HAP-1 (cell line): ENCODE measurements around the gene KCNIP1.

Experiments
- DNase-seq, 2 experiments: peaks; one replicate each; pipeline ENCODE4 v3.0.0-alpha.2; 2016 to 2020; ENCODE audit warnings: low spot score in 2 of 2
- H3K27me3 ChIP-seq: fragments of 250-450 bp; sonication (Bioruptor Pico); 2 replicates; pipeline ENCODE4 v1.5.1; 2020; ENCODE audit warnings: low read depth, mild to moderate bottlenecking, moderate library complexity
- H3K36me3 ChIP-seq: fragments of 250-450 bp; sonication (Bioruptor Pico); replicated peaks from 2 replicates; pipeline ENCODE4 v1.5.1; 2020; ENCODE audit warnings: mild to moderate bottlenecking
- H3K4me1 ChIP-seq: fragments of 250-450 bp; sonication (Bioruptor Pico); 2 replicates; pipeline ENCODE4 v1.5.1; 2020; ENCODE audit warnings: mild to moderate bottlenecking
- H3K4me3 ChIP-seq: fragments of 250-450 bp; sonication (Bioruptor Pico); 2 replicates; pipeline ENCODE4 v1.5.1; 2020; ENCODE audit warnings: mild to moderate bottlenecking, moderate library complexity
- H3K9me3 ChIP-seq: fragments of 250-450 bp; sonication (Bioruptor Pico); 2 replicates; pipeline ENCODE4 v1.5.1; 2020; ENCODE audit warnings: mild to moderate bottlenecking, moderate library complexity
- in situ Hi-C: fragments of 300-500 bp; cut with MboI; formaldehyde crosslinking; loops from 3 replicates; pipeline ENCODE4 v1.14.3; 2020; ENCODE audit warnings: low sequenced_read_pairs, inconsistent platforms, mixed read lengths

The KCNIP1 gene

GRCh38 chr5:170559296-170559695, 55.5 kb downstream of the KCNIP1 start:
- Histone ChIP-seq H3K4me3 (no peak overlapping the region), H3K27me3 (no peaks in the 10 kb centered on the region)

GRCh38 chr5:170560938-170561337, 57.1 kb downstream of the KCNIP1 start:
- Histone ChIP-seq H3K27me3 (no peaks in the 10 kb centered on the region; the same call in 1 of the 2 replicates), H3K4me3 (no peak overlapping the region), H3K36me3 (no peaks in the 10 kb centered on the region), H3K4me1 (no peaks in the 10 kb centered on the region), H3K9me3 (no peaks in the 10 kb centered on the region)
- in situ Hi-C loops, result no loop called here
- DNase-seq, result no peak

More at GRCh38 chr5:170559296-170559695, 55.5 kb downstream of the KCNIP1 start:
- no peak for DNase-seq
- Histone ChIP-seq H3K36me3 (no peaks in the 10 kb centered on the region), H3K9me3 (no peaks in the 10 kb centered on the region), H3K4me1 (no peaks in the 10 kb centered on the region)
- in situ Hi-C loops, result no loop called here

- DNase-seq, result no peak
- Histone ChIP-seq H3K9me3 (no peaks in the 10 kb centered on the region), H3K27me3 (no peaks in the 10 kb centered on the region; the same call in 1 of the 2 replicates), H3K4me3 (no peak overlapping the region), H3K4me1 (no peaks in the 10 kb centered on the region), H3K36me3 (no peaks in the 10 kb centered on the region)
- in situ Hi-C loops, result no loop called here
These were observed 58.5 kb downstream of the KCNIP1 start for GRCh38 chr5:170562166-170562874.

GRCh38 chr5:170562875-170563228, 59.0 kb downstream of the KCNIP1 start:
- H3K4me3 ChIP-seq, result no peak overlapping the region
- no peaks in the 10 kb centered on the region for H3K4me1 ChIP-seq
- H3K27me3 ChIP-seq, result no peaks in the 10 kb centered on the region; the same call in 1 of the 2 replicates
- H3K36me3 ChIP-seq, result no peaks in the 10 kb centered on the region
- no peak for DNase-seq
- H3K9me3 ChIP-seq, result no peaks in the 10 kb centered on the region
- in situ Hi-C loops, result no loop called here

- no peak for DNase-seq
- Histone ChIP-seq H3K27me3 (no peaks in the 10 kb centered on the region; the same call in 1 of the 2 replicates), H3K4me3 (no peak overlapping the region), H3K9me3 (no peaks in the 10 kb centered on the region), H3K36me3 (no peaks in the 10 kb centered on the region), H3K4me1 (no peaks in the 10 kb centered on the region)
- in situ Hi-C loops, result no loop called here
These were observed 60.2 kb downstream of the KCNIP1 start for GRCh38 chr5:170563824-170564567.

- no peak overlapping the region for H3K4me3 ChIP-seq
- DNase-seq, result no peak
- no peaks in the 10 kb centered on the region for H3K36me3 ChIP-seq
- in situ Hi-C loops, result no loop called here
- no peaks in the 10 kb centered on the region for H3K9me3 ChIP-seq
- no peaks in the 10 kb centered on the region for H3K4me1 ChIP-seq
- H3K27me3 ChIP-seq, result no peaks in the 10 kb centered on the region; the same call in none of the 2 replicates
These were observed 61.3 kb downstream of the KCNIP1 start for GRCh38 chr5:170565072-170565471.

GRCh38 chr5:170569101-170569500, 65.3 kb downstream of the KCNIP1 start:
- Histone ChIP-seq H3K4me1 (no peaks in the 10 kb centered on the region), H3K27me3 (peaks cover 13% of the 10 kb centered on the region), H3K36me3 (no peaks in the 10 kb centered on the region), H3K9me3 (no peaks in the 10 kb centered on the region), H3K4me3 (no peak overlapping the region)
- DNase-seq, result no peak
- in situ Hi-C loops, result no loop called here

GRCh38 chr5:170570476-170570875, 66.7 kb downstream of the KCNIP1 start:
- Histone ChIP-seq H3K27me3 (peaks cover 13% of the 10 kb centered on the region), H3K4me3 (no peak overlapping the region), H3K4me1 (no peaks in the 10 kb centered on the region), H3K9me3 (no peaks in the 10 kb centered on the region), H3K36me3 (no peaks in the 10 kb centered on the region)
- in situ Hi-C loops, result no loop called here
- no peak for DNase-seq

GRCh38 chr5:170571281-170571731, 67.5 kb downstream of the KCNIP1 start:
- Histone ChIP-seq H3K4me3 (no peak overlapping the region), H3K27me3 (peaks cover 13% of the 10 kb centered on the region; the same call in 1 of the 2 replicates), H3K36me3 (no peaks in the 10 kb centered on the region), H3K4me1 (no peaks in the 10 kb centered on the region), H3K9me3 (no peaks in the 10 kb centered on the region)
- DNase-seq, result no peak
- in situ Hi-C loops, result no loop called here

- in situ Hi-C loops, result no loop called here
- DNase-seq, result no peak
- Histone ChIP-seq H3K4me1 (no peaks in the 10 kb centered on the region), H3K4me3 (no peak overlapping the region), H3K36me3 (no peaks in the 10 kb centered on the region), H3K27me3 (peaks cover 13% of the 10 kb centered on the region; the same call in 1 of the 2 replicates), H3K9me3 (no peaks in the 10 kb centered on the region)
These were observed 68.3 kb downstream of the KCNIP1 start for GRCh38 chr5:170571875-170572852.

GRCh38 chr5:170573114-170573513, 69.3 kb downstream of the KCNIP1 start:
- in situ Hi-C loops, result no loop called here
- peaks cover 13% of the 10 kb centered on the region; the same call in 1 of the 2 replicates for H3K27me3 ChIP-seq

GRCh38 chr5:170573660-170574059, 69.8 kb downstream of the KCNIP1 start:
- Histone ChIP-seq H3K36me3 (no peaks in the 10 kb centered on the region), H3K4me1 (no peaks in the 10 kb centered on the region), H3K4me3 (no peak overlapping the region), H3K9me3 (no peaks in the 10 kb centered on the region), H3K27me3 (peaks cover 13% of the 10 kb centered on the region; the same call in 1 of the 2 replicates)
- no peak for DNase-seq
- in situ Hi-C loops, result no loop called here

More at GRCh38 chr5:170573114-170573513, 69.3 kb downstream of the KCNIP1 start:
- no peak for DNase-seq
- no peaks in the 10 kb centered on the region for H3K4me1 ChIP-seq
- H3K4me3 ChIP-seq, result no peak overlapping the region
- no peaks in the 10 kb centered on the region for H3K9me3 ChIP-seq
- H3K36me3 ChIP-seq, result no peaks in the 10 kb centered on the region
